HepG2 (cell line): ENCODE data around the gene PARD3. TPM values are rescaled to one million over a fixed set of nuclear protein-coding genes. Genes with fewer than 3 reads are reported as not detected.

Experiments
- BCL6 ChIP-seq: IDR thresholded peaks from 2 replicates; pipeline ENCODE4 v1.6.1; 2016; ENCODE audit warnings: missing genetic modification reagents, missing compliant biosample characterization
- BHLHE40 ChIP-seq: IDR thresholded peaks from 2 replicates; pipeline ENCODE4 v1.6.1; 2011; ENCODE audit warnings: low read length, improper control_type of control experiment
- BORCS8-MEF2B ChIP-seq: sonication (generic); formaldehyde crosslinking; IDR thresholded peaks from 2 replicates; pipeline ENCODE4 v1.8.0; 2022; ENCODE audit warnings: mild to moderate bottlenecking, missing genetic modification reagents
- BRF2 ChIP-seq: sonication (generic); formaldehyde crosslinking; IDR thresholded peaks from 2 replicates; pipeline ENCODE4 v1.8.1; 2022; ENCODE audit warnings: mild to moderate bottlenecking, missing genetic modification reagents
- CREM ChIP-seq, 2 experiments: sonication (generic) in 1 of 2; formaldehyde crosslinking in 1 of 2; IDR thresholded peaks; 2 replicates each; pipeline versions ENCODE4 v1.4.0 to v1.6.1; 2016 to 2020; ENCODE audit warnings: antibody characterized with exemption in 1 of 2, mild to moderate bottlenecking in 1 of 2, missing genetic modification reagents in 1 of 2
- E2F1 ChIP-seq: sonication (generic); formaldehyde crosslinking; IDR thresholded peaks from 2 replicates; pipeline ENCODE4 v1.5.0; 2020; ENCODE audit warnings: missing genetic modification reagents
- EP300 ChIP-seq, 3 experiments: sonication (generic) in 1 of 3; formaldehyde crosslinking in 1 of 3; IDR thresholded peaks; 2 replicates each; pipeline versions ENCODE4 v1.5.1 to v1.6.1; 2011 to 2020; ENCODE audit warnings: low read depth in 2 of 3, low read length in 2 of 3, borderline replicate concordance in 1 of 3, improper control_type of control experiment in 1 of 3, mild to moderate bottlenecking in 1 of 3, missing genetic modification reagents in 1 of 3, moderate library complexity in 1 of 3
- FOXK1 ChIP-seq: sonication (generic); formaldehyde crosslinking; IDR thresholded peaks from 2 replicates; pipeline ENCODE4 v1.4.0; 2020; ENCODE audit warnings: low read depth, missing genetic modification reagents, borderline replicate concordance
- GATAD1 ChIP-seq: IDR thresholded peaks from 2 replicates; pipeline ENCODE4 v1.6.1; 2016; ENCODE audit warnings: missing genetic modification reagents, missing compliant biosample characterization
- KLF6 ChIP-seq: IDR thresholded peaks from 2 replicates; pipeline ENCODE4 v1.8.0; 2016; ENCODE audit warnings: missing biosample characterization, missing genetic modification reagents
- MIER3 ChIP-seq: IDR thresholded peaks from 2 replicates; pipeline ENCODE4 v1.6.1; 2016; ENCODE audit warnings: missing compliant biosample characterization, borderline replicate concordance
- MIXL1 ChIP-seq: IDR thresholded peaks from 2 replicates; pipeline ENCODE4 v1.6.1; 2016
- NCOR1 ChIP-seq: fragments of 200-600 bp; sonication (generic); IDR thresholded peaks from 2 replicates; pipeline ENCODE4 v1.7.0; 2017; ENCODE audit warnings: antibody characterized with exemption, low read length, borderline replicate concordance
- RCOR2 ChIP-seq: IDR thresholded peaks from 2 replicates; pipeline ENCODE4 v1.6.1; 2016; ENCODE audit warnings: missing biosample characterization, missing genetic modification reagents
- RXRA ChIP-seq: sonication (generic); formaldehyde crosslinking; IDR thresholded peaks from 2 replicates; pipeline ENCODE4 v1.5.1; 2020; ENCODE audit warnings: missing genetic modification reagents
- SOX13 ChIP-seq, 3 experiments: fragments of 450-650 bp in 1 of 3; sonication (generic) in 1 of 3; formaldehyde crosslinking in 1 of 3; IDR thresholded peaks in 2 of 3; conservative IDR thresholded peaks in 1 of 3; 2 replicates each; pipeline versions ENCODE4 v1.5.0 to v1.6.1; 2016 to 2020; ENCODE audit warnings: antibody characterized with exemption in 1 of 3, mild to moderate bottlenecking in 1 of 3, missing compliant biosample characterization in 1 of 3, missing genetic modification reagents in 1 of 3, moderate library complexity in 1 of 3
- TBX3 ChIP-seq: fragments of 450-650 bp; IDR thresholded peaks from 2 replicates; pipeline ENCODE4 v1.6.1; 2017; ENCODE audit warnings: antibody characterized with exemption, mild to moderate bottlenecking, inconsistent platforms, borderline replicate concordance
- ZBTB38 ChIP-seq: sonication (generic); formaldehyde crosslinking; IDR thresholded peaks from 2 replicates; pipeline ENCODE4 v1.5.1; 2020; ENCODE audit warnings: mild to moderate bottlenecking, missing genetic modification reagents
- ZMYM3 ChIP-seq: sonication (generic); formaldehyde crosslinking; IDR thresholded peaks from 2 replicates; pipeline ENCODE4 v1.5.1; 2020; ENCODE audit warnings: mild to moderate bottlenecking, missing genetic modification reagents
- ZNF274 ChIP-seq: sonication (generic); formaldehyde crosslinking; IDR thresholded peaks from 2 replicates; pipeline ENCODE4 v1.5.1; 2020; ENCODE audit warnings: mild to moderate bottlenecking, missing genetic modification reagents
- polyA plus RNA-seq, 8 experiments: library from polyadenylated mRNA; depleted of rRNA in 3 of 8; stranded (reverse) in 7 of 8; unstranded in 1 of 8; fragments of >200 nt; fragmentation: Illumina TruSeq in 4 of 8; extraction: Trizol in 4 of 8; gene quantifications; 2 replicates each; pipeline versions ENCODE4 v1.2.1 to v1.2.3, GENCODE V29; 2011 to 2016; ENCODE audit warnings: low read depth in 4 of 8, missing spikeins in 1 of 8, mixed read lengths in 1 of 8; ENCODE audit not compliant: insufficient read depth in 1 of 8
- total RNA-seq, 5 experiments: library from RNA; depleted of rRNA; stranded (reverse); fragments of >200 nt; fragmentation: Illumina TruSeq; extraction: Trizol; gene quantifications; 2 replicates each; pipeline ENCODE4 v1.2.3, GENCODE V29; 2016; ENCODE audit warnings: low read depth in 1 of 5
- TF ChIP-seq, protein P1 (sequence below): sonication (generic); formaldehyde crosslinking; IDR thresholded peaks from 2 replicates; pipeline ENCODE4 v1.5.0; 2020; ENCODE audit warnings: missing genetic modification reagents

Gene PARD3
- total and polyA plus RNA-seq, 2 of the 13 experiments (the other 11 are each of a cell fraction or from before 2014, with no cell fraction given) = 40.9 to 60.0 TPM

- TF ChIP-seq ZNF274 (no peak), GATAD1 (0 out of 2 replicates have a peak, but pooled peaks have one; percentile 12), CREM (IDR thresholded peaks at IDR 0.05) (peak; percentile 45; the same call in 1 of the 2 replicates), CREM (CRISPR knock-in tag; IDR thresholded peaks at IDR 0.05) (no peak), BRF2 (peak; percentile 62; the same call in 1 of the 2 replicates), E2F1 (no peak), TBX3 (no peak), SOX13 (IDR thresholded peaks at IDR 0.05) (no peak), SOX13 (CRISPR knock-in tag; conservative IDR thresholded peaks at IDR 0.05 in 1 of 2, IDR thresholded peaks at IDR 0.05 in 1 of 2) (peak in 1 of 2 experiments; percentile 71; a peak in 2 of 4 replicates), RXRA (CRISPR knock-in tag) (peak; percentile 55; the same call in 1 of the 2 replicates), BHLHE40 (no peak), ZBTB38 (CRISPR knock-in tag) (peak; percentile 17; the same call in 1 of the 2 replicates), BORCS8-MEF2B (no peak), RCOR2 (CRISPR knock-in tag) (peak; percentile 64; the same call in 1 of the 2 replicates), KLF6 (0 out of 2 replicates have a peak, but pooled peaks have one; percentile 42), MIXL1 (CRISPR knock-in tag) (peak; percentile 32; the same call in 1 of the 2 replicates), BCL6 (CRISPR knock-in tag) (peak; percentile 80), MIER3 (0 out of 2 replicates have a peak, but pooled peaks have one; percentile 31), NCOR1 (peak; percentile 46; the same call in 1 of the 2 replicates), EP300 (IDR thresholded peaks at IDR 0.05; ENCODE audit: low read depth in 2 of 2, low read length in 2 of 2) (peak in 1 of 2 experiments; percentile 50; a peak in 1 of 4 replicates), EP300 (CRISPR knock-in tag; IDR thresholded peaks at IDR 0.05; ENCODE audit: borderline replicate concordance) (no peak), ZMYM3 (CRISPR knock-in tag) (0 out of 2 replicates have a peak, but pooled peaks have one; percentile 32), FOXK1 (CRISPR knock-in tag) (peak; percentile 54; the same call in 1 of the 2 replicates)
- TF ChIP-seq, protein P1, sequence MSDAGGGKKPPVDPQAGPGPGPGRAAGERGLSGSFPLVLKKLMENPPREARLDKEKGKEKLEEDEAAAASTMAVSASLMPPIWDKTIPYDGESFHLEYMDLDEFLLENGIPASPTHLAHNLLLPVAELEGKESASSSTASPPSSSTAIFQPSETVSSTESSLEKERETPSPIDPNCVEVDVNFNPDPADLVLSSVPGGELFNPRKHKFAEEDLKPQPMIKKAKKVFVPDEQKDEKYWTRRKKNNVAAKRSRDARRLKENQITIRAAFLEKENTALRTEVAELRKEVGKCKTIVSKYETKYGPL (CRISPR knock-in tag) = no peak
These were observed 698.9 kb downstream of the PARD3 start (continued) for GRCh38 chr10:34116220-34116641.
